ENCODE results near the gene OBSCN.

Gene OBSCN

DNA sequence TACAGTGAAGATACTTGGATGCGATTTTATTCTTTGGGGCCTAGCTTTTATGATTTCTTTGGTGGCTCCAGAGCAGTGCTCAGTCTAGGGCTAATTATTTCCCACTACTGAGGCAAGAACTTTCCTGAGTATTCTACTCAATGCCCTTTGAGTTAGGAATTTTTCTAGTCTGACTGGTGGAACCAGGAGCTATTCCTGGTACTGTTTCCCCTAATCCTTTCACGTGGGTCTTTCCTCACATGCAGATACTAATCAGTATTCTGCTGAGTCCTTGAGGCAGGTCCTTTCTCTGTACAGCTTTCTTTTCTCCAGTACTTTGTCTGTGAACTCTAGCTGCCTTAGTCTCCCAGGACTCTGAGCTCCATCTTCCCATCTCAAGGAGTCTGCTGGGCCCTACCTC is 122.0 kb downstream of the OBSCN start:
- no peak for DNase-seq

GRCh38 chr1:228332797-228333738 is 125.2 kb downstream of the OBSCN start:
- DNase-seq, result no peak

DNA sequence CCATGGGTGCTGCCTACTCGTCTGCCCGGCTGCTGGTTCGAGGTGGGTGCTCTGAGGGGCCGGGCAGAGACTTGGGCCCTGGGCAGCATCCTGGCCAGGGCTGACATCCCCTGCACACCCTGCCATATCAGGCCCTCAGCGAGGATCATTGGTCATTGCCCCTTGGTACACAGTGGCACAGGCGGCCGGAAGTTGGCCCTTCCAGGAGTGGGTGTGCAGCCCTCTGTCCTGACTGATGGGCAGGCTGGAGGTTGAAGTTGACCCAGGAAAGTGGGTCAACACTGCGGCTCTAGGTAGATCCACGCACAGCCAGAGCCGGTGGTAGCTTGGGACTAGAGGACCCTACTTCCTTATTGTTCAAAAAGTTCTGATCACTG is 125.9 kb downstream of the OBSCN start:
- DNase-seq, result no peak

- no peak for DNase-seq
Observed at GRCh38 chr1:228334226-228334935, 126.5 kb downstream of the OBSCN start.

GRCh38 chr1:228334954-228335353 is 127.1 kb downstream of the OBSCN start:
- DNase-seq, result no peak

DNA sequence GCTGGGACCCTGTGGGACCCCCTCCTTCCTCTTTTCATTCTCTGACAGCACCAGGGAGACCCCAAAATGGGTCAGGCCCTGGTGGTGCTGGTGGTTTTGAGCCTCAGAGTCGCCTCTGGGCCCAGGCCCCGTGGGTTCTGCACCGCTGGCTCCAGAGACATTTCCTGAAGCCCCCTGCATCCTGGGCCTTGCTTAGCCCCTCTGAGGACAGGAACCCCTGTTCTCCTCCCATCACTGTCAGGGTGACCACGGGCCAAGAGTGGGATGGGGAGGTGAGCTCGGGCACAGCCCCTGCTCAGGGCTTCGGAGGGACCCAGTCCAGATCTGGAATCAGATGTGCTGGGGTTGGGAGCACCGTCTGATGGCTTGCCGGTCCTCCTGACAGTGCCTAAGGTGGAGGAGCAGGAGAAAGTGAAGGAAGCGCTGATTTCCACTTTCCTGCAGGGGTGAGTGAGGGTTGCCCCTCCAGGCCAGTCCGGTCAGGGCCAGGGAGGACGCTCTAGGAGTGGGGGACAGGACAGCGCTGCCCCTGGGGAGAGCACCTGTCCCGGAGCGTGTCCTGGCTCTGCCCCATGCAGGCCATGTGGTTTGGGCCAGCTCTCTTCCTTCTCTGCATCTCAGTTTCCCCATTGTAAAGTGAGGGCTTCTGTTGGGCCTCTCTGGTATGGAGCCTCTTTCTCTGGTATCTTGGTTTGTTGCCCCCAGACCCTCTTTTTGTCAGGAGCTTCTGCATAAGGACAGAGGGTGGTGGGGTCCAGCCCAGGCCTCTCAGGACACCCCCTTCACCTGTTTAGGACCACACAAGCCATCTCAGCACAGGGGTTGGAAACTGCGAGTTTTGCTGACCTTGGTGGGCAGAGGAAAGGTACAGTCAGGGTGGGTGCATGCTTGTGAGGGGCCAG is 127.8 kb downstream of the OBSCN start:
- DNase-seq, result no peak

DNA sequence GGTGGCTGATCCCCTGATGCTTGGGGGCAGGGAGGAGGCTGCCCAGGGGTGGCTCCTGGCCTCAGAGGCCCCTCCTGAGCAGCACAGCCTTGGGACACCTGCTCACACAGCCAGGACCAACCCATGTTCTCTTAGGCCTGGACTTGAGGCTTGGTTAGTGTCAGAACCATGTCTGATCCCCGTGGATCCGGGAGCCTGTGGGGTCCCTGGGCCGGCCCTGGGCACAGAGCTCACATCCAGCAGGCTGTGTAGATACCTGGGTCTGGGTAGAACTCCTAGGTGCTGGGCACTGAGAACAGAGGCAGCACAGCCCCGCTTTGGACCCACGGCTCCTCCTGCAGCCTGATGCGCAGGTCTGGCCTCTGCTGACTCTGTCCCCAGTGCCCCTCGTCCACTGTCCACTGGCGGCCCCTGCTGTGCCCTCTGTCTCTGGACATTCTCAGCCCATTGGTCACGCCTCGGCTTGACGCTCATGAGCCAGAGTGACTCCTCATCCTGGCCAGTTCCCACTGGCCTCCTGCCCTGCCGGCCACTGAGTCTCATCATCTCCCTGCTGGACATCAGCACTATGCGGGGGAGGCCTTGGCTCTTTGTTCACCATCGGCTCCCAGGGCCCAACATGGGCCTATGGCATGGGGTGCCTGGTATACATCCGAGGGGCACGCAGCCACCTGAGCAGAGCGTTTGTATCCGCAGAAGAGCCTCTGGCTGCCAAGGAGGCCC is 128.6 kb downstream of the OBSCN start:
- DNase-seq, result no peak

DNA sequence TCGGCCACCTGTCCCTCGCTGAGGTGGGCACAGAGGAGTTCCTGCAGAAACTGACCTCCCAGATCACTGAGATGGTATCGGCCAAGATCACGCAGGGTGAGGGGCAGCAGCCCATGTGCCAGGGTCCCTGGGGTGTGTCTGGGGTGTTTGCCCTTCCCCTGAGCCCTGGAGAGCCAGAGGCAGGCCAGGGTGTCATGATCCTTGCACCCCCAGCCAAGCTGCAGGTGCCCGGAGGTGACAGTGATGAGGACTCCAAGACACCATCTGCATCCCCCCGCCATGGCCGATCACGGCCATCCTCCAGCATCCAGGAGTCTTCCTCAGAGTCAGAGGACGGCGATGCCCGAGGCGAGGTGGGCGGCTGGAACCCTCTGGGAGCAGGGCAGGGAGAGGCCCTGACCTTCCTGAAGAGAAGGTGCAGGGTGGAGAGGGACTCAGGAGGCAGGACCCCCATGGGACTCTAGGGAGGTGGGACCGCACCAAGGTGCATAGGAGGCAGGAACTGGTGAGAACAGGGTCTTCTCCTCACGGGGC is 129.3 kb downstream of the OBSCN start:
- DNase-seq, result no peak

DNA sequence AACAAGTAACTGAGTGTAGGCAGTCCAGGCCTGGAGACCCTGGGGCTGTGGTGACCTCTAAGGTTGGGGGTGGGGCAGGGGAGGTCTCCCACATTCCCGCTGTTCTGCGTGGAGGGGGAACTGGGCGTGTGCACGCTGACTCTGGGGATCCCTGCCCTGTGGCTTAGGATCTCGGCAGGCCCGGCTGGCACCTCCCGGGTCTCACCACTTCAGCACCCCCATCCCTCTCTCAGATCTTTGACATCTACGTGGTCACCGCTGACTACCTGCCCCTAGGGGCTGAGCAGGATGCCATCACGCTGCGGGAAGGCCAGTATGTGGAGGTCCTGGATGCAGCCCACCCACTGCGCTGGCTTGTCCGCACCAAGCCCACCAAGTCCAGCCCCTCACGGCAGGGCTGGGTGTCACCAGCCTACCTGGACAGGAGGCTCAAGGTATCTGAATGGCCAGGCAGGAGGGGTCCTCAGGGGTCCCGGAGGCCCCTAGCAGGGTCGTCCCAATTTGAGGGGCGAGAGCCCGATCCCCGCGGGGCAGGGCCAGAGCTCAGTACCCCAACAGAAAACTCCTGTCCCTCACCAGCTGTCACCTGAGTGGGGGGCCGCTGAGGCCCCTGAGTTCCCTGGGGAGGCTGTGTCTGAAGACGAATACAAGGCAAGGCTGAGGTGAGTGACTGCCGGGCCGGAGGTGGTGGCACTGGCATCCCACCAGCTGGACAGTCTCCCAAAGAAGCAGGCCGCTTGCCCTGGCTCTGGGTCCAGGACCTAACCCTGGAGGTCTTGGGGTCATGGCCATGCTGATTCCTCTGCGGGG is 130.1 kb downstream of the OBSCN start:
- no peak for DNase-seq

DNA sequence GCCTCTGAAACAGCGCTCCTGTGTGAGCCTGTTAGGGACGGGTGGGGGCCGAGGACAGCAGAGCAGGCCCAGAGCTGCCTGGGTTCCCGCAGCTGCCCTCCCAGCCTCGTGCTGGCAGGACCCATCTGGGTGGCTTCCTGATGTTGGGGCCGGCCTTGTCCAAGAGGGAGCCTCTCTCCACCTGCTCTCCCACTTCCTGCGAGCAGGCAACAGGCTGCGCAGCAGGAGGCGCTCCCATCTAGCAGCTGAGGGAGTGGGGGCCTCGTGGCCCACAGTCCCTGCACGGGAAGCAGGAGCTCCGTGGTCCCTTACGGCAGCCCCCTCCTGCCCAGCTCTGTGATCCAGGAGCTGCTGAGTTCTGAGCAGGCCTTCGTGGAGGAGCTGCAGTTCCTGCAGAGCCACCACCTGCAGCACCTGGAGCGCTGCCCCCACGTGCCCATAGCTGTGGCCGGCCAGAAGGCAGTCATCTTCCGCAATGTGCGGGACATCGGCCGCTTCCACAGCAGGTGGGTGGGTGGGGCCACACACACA is 130.7 kb downstream of the OBSCN start:
- DNase-seq, result no peak

DNA sequence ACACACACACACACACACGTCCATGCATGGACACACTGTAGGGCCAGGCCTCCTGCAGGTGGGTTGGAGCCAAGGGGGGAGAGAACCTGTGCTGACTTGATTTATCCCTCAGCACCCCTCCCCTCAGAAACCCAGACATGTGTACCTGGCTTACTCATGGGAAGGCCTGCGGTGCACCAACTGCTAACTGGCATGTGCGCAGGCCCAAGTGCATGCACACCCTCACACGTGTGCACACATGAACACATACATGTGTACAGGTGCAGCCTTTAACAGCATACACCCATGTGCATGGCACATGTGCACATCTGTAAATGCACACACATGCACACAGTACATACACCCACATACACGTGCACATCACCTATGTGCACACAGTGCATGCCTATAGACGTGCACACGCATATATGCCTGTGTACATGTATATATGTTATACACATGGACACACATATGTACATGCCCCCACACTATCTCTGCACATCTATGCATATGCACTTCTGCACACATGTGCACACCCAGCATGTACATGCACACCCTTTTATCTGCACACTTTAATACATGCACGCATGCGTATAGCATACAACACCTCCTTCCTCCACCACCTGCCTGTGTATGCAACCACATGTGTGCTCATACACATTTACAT is 131.3 kb downstream of the OBSCN start:
- no peak for DNase-seq

DNA sequence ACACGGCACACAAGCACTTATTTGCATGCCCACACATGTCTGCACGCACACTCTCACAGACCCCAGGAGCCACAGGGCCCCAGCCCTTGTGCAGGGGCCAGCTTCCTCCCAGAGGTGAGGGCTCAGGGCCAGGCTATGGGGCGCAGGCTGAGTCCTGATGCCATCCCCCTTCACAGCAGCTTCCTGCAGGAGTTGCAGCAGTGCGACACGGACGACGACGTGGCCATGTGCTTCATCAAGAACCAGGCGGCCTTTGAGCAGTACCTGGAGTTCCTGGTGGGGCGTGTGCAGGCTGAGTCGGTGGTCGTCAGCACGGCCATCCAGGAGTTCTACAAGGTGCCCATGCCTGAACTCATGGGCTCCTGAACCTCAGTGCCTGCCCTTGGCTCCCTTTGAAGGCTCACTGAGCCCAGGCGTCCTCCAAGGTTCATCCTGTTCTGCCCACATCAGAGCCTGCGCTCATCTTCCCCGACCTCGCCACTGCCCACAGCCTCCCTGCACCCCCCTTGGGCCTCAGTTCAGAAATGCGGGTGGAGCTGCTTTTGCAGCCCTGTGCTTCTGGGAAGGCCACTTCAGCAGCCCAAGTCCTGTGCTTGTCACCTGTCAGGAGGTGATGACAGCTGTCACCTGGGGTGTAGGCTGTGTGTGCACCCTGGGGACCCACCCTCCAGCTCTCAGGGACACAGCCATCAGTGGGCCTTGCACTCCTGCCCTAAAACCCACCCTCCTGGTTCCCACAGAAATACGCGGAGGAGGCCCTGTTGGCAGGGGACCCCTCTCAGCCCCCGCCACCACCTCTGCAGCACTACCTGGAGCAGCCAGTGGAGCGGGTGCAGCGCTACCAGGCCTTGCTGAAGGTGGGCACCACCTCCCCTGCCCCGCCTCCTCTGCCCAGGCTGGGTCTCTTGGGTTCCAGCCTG is 132.2 kb downstream of the OBSCN start:
- DNase-seq, result no peak

GRCh38 chr1:228340686-228341449 is 133.0 kb downstream of the OBSCN start:
- no peak for DNase-seq

GRCh38 chr1:228341450-228341813 is 133.6 kb downstream of the OBSCN start:
- DNase-seq, result no peak

DNA sequence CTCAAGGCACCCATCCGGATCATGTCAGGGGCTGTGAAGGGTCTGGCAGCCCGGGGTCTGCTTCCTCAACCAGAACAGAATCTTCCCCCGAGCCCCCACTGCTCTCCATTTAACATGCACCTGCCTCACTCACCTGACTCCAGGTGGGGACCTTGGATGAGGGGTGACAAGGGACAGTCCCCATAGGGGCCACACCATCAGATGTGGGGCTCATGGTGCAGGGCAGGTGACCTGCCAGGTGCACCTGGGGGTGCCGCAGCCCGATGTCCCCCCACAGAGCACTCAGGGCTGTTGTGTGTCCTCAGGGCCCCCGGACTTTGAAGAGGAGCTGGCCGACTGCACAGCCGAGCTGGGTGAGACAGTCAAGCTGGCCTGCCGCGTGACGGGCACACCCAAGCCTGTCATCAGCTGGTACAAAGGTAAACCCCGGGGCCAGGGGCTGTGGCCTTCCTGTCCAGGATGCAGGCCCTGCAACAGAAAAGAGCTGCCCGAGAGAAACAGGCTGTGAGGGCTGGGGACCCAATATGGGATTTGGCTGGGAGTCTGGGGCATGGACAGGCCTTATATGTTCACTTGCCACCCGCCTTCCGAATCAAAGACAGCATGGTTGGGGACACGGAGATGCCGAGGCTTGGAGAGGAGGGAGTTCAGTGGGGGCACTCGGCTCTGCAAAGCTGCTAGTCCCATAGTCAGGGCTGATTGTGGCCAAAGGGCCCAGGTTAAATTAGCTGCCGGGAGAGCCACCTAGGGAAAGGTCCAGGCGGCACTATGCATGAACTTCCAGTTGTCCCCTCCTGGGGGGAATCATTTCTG is 134.2 kb downstream of the OBSCN start:
- no peak for DNase-seq

DNA sequence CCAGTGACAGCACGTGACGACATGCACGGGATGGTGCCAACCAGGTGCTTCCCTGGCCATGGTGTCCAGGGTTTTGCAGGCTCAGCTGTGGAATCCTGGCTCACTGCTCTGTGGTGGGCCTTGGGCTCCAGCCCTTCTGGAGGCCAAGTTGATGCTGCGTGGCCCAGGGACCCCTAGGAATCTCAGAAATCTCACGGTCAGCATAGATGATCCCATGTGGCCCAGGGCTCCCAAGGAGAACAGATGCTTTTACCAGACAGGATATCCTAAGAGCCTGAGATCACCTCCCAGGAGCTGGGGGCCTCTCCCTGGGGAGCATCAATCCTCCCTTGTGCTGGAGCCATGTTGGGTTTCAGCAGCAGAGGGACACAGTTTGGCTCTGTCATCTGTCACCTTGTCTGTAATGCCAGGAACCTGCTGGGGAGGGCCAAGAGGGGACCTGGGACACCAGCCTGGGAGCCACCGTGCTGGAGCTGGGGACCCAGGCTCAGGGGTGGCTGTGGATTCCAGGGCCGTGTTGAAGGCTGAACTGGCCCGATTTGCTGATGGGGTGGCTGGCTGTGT is 134.9 kb downstream of the OBSCN start:
- no peak for DNase-seq

DNA sequence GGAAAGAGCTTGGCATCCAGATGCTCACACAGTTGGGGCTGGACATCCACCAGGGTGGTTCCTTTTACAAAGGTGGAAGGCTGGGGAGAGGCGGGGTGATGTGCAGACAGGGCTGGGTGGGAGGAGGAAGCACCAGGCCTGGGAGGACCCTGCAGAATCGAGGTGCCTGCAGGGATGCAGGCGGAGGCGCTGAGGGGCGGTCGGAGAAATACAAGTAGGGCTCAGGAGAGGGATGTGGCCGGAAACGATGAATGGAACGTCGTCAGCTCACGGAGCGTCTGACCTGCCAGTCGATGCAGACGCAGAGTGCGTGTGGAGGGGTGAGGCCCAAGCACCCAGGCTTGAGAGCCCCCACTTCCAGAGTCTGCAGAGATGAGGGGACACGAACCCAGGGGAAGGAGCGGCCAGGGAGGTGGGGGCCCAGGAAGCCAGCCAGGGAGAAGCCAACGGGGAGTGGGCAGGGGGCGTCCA is 135.4 kb downstream of the OBSCN start:
- DNase-seq, result no peak
